Ovary (tissue), 3 donors: Measurements from ENCODE around the gene COL26A1.

Experiments used
- CTCF ChIP-seq, 3 donors: fragments of 450-650 bp in 2 of 3; fragments of 200-600 bp in 1 of 3; IDR thresholded peaks; one replicate each; pipeline versions ENCODE4 v1.5.1 to v1.8.0; 2016 to 2022; ENCODE audit warnings: antibody characterized with exemption in 3 of 3, mild to moderate bottlenecking in 1 of 3
- EP300 ChIP-seq: sonication (generic); formaldehyde crosslinking; IDR thresholded peaks from one replicate; pipeline ENCODE4 v1.6.1; 2017; ENCODE audit warnings: antibody characterized with exemption
- POLR2A ChIP-seq: fragments of 450-650 bp; IDR thresholded peaks from one replicate; pipeline ENCODE4 v1.6.1; 2017; ENCODE audit warnings: antibody characterized with exemption, mild to moderate bottlenecking, moderate library complexity
- donor health status: DM: no; HTN: no; CAD: no.

GRCh38 chr7:101531726-101532357 lies 169.2 kb downstream of the COL26A1 start:
- TF ChIP-seq EP300, result no peak
- TF ChIP-seq CTCF (IDR thresholded peaks at IDR 0.05), result no peak
- TF ChIP-seq POLR2A, result no peak
